H1 (cell line): Measurements from ENCODE around the gene VSIG10L2. TPM values are rescaled to one million over a fixed set of nuclear protein-coding genes. Genes with fewer than 3 reads are reported as not detected.

Source experiments
- CTCF ChIA-PET: fragments of 300-600 bp; sonication (Branson Sonifier 250); formaldehyde crosslinking; loops from one replicate; lab custom pipeline; 2021; ENCODE audit not compliant: partially characterized antibody; lab: Charles Lee
- POLR2A ChIA-PET: fragments of 300-600 bp; sonication (Branson Sonifier 250); formaldehyde crosslinking; loops from one replicate; lab custom pipeline; 2021; ENCODE audit warnings: inconsistent platforms; ENCODE audit not compliant: partially characterized antibody; lab: Charles Lee
- DNase-seq, 2 experiments: peaks; one replicate each; pipeline versions ENCODE4 v3.0.0 to v3.0.0-alpha.2; 2010 to 2022; ENCODE audit warnings: low spot score in 2 of 2, low read depth in 1 of 2, mixed read lengths in 1 of 2
- FAIRE-seq: peaks from 2 replicates; lab custom pipeline; 2011; peaks lifted over from hg19 to GRCh38; lab: Jason Lieb, UNC
- H2AFZ ChIP-seq: 2 replicates; pipeline ENCODE4 v1.8.1; 2012; ENCODE audit warnings: low read length, inconsistent platforms
- H2AK5ac ChIP-seq: 2 replicates; pipeline ENCODE4 v1.6.1; 2013; ENCODE audit warnings: low read depth, low read length
- H2BK120ac ChIP-seq: replicated peaks from 2 replicates; pipeline ENCODE3; 2013; ENCODE audit warnings: low read depth, low read length, inconsistent platforms
- H2BK12ac ChIP-seq: 2 replicates; pipeline ENCODE4 v1.6.1; 2013; ENCODE audit warnings: low read depth, low read length
- H2BK15ac ChIP-seq: 2 replicates; pipeline ENCODE4 v1.6.1; 2013; ENCODE audit warnings: low read length
- H2BK20ac ChIP-seq: 2 replicates; pipeline ENCODE4 v1.6.1; 2013; ENCODE audit warnings: low read length
- H2BK5ac ChIP-seq: 2 replicates; pipeline ENCODE4 v1.6.1; 2013; ENCODE audit warnings: low read depth, low read length
- H3K14ac ChIP-seq: 2 replicates; pipeline ENCODE4 v1.6.1; 2013; ENCODE audit warnings: inconsistent platforms; ENCODE audit not compliant: insufficient read length
- H3K18ac ChIP-seq: 2 replicates; pipeline ENCODE4 v1.6.1; 2013; ENCODE audit warnings: low read length; ENCODE audit errors: extremely low read depth
- H3K23ac ChIP-seq: 2 replicates; pipeline ENCODE4 v1.6.1; 2013; ENCODE audit warnings: inconsistent platforms; ENCODE audit not compliant: insufficient read length
- H3K23me2 ChIP-seq: 2 replicates; pipeline ENCODE4 v1.6.1; 2013; ENCODE audit warnings: low read depth, low read length
- H3K27ac ChIP-seq: 2 replicates; pipeline ENCODE4 v1.6.1; 2011; ENCODE audit warnings: low read depth, low read length, inconsistent platforms
- H3K27me3 ChIP-seq, 4 experiments: replicated peaks in 1 of 4; 1 replicate in 1 of 4; 2 replicates in 3 of 4; pipeline versions ENCODE4 v1.6.1 to v1.8.1; 2011 to 2013; ENCODE audit warnings: low read length in 3 of 4, mild to moderate bottlenecking in 3 of 4, inconsistent platforms in 2 of 4, mixed read lengths in 2 of 4, moderate library complexity in 1 of 4; ENCODE audit not compliant: control insufficient read depth in 3 of 4, insufficient read depth in 3 of 4; ENCODE audit errors: extremely low read depth in 1 of 4
- H3K36me3 ChIP-seq, 4 experiments: 2 replicates each; pipeline versions ENCODE4 v1.6.1 to v1.8.1; 2011 to 2013; ENCODE audit warnings: mild to moderate bottlenecking in 4 of 4, low read length in 3 of 4, moderate library complexity in 2 of 4, control low read depth in 1 of 4, inconsistent platforms in 1 of 4; ENCODE audit not compliant: insufficient read depth in 4 of 4, control insufficient read depth in 2 of 4
- H3K4ac ChIP-seq: replicated peaks from 2 replicates; pipeline ENCODE3; 2013; ENCODE audit warnings: low read length, low read depth, mixed read lengths, inconsistent platforms; ENCODE audit not compliant: insufficient read length
- H3K4me1 ChIP-seq, 4 experiments: replicated peaks in 1 of 4; 1 replicate in 1 of 4; 2 replicates in 3 of 4; pipeline versions ENCODE4 v1.6.1 to v1.8.1; 2011 to 2013; ENCODE audit warnings: low read length in 3 of 4, inconsistent platforms in 2 of 4, mixed read lengths in 1 of 4; ENCODE audit not compliant: insufficient read depth in 4 of 4, control insufficient read depth in 3 of 4
- H3K4me2 ChIP-seq, 2 experiments: 2 replicates each; pipeline versions ENCODE4 v1.6.1 to v1.8.1; 2011 to 2013; ENCODE audit warnings: low read depth in 2 of 2, low read length in 2 of 2, control low read depth in 1 of 2, inconsistent platforms in 1 of 2, mild to moderate bottlenecking in 1 of 2; ENCODE audit not compliant: insufficient read depth in 1 of 2
- H3K4me3 ChIP-seq, 4 experiments: fragments of 200-600, 300-600 bp in 1 of 4; sonication (generic), shearing (Covaris generic), sonication (Bioruptor Twin) in 1 of 4; 2 replicates each; pipeline versions ENCODE4 v1.5.1 to v1.8.1; 2011 to 2016; ENCODE audit warnings: low read length in 4 of 4, low read depth in 3 of 4, control low read depth in 2 of 4, inconsistent platforms in 2 of 4, mild to moderate bottlenecking in 2 of 4, mixed read lengths in 1 of 4, moderate library complexity in 1 of 4; ENCODE audit not compliant: insufficient read depth in 2 of 4; ENCODE audit errors: extremely low read depth in 1 of 4
- H3K56ac ChIP-seq: replicated peaks from 2 replicates; pipeline ENCODE3; 2013; ENCODE audit warnings: low read depth, mild to moderate bottlenecking, mixed read lengths, low read length, inconsistent platforms; ENCODE audit not compliant: insufficient read length
- H3K79me1 ChIP-seq: 2 replicates; pipeline ENCODE4 v1.6.1; 2013; ENCODE audit warnings: low read depth, low read length, control low read depth
- H3K79me2 ChIP-seq, 2 experiments: 2 replicates each; pipeline versions ENCODE4 v1.6.1 to v1.8.1; 2012 to 2013; ENCODE audit warnings: low read length in 2 of 2, mild to moderate bottlenecking in 2 of 2, inconsistent platforms in 1 of 2; ENCODE audit not compliant: insufficient read depth in 2 of 2, control insufficient read depth in 1 of 2
- H3K9ac ChIP-seq, 4 experiments: replicated peaks in 1 of 4; 1 replicate in 1 of 4; 2 replicates in 3 of 4; pipeline versions ENCODE4 v1.6.1 to v1.8.1; 2011 to 2013; ENCODE audit warnings: low read depth in 3 of 4, low read length in 3 of 4, control low read depth in 2 of 4, mild to moderate bottlenecking in 2 of 4, moderate library complexity in 2 of 4, inconsistent platforms in 1 of 4; ENCODE audit errors: extremely low read depth in 1 of 4
- H3K9me3 ChIP-seq, 2 experiments: 2 replicates each; pipeline versions ENCODE4 v1.6.1 to v1.8.1; 2012 to 2013; ENCODE audit warnings: mild to moderate bottlenecking in 2 of 2, moderate library complexity in 2 of 2, control low read depth in 1 of 2, inconsistent platforms in 1 of 2, low read depth in 1 of 2, low read length in 1 of 2, mixed read lengths in 1 of 2; ENCODE audit not compliant: insufficient read depth in 2 of 2
- H4K20me1 ChIP-seq, 2 experiments: replicated peaks in 1 of 2; 2 replicates each; pipeline versions ENCODE3 to v1.8.1; 2011 to 2013; ENCODE audit warnings: inconsistent platforms in 2 of 2, low read length in 2 of 2, mild to moderate bottlenecking in 1 of 2; ENCODE audit not compliant: insufficient read depth in 2 of 2, control insufficient read depth in 1 of 2
- H4K5ac ChIP-seq: 2 replicates; pipeline ENCODE4 v1.6.1; 2013; ENCODE audit warnings: low read length, low read depth, mixed read lengths, inconsistent platforms; ENCODE audit not compliant: insufficient read length
- H4K8ac ChIP-seq: 2 replicates; pipeline ENCODE4 v1.8.0; 2013; ENCODE audit warnings: mild to moderate bottlenecking, moderate library complexity, low read length, inconsistent platforms; ENCODE audit not compliant: insufficient read depth; ENCODE audit errors: extremely low read depth
- H4K91ac ChIP-seq: replicated peaks from 2 replicates; pipeline ENCODE3; 2013; ENCODE audit warnings: low read length, mixed read lengths, inconsistent platforms; ENCODE audit not compliant: insufficient read length
- RFX5 ChIP-seq: IDR thresholded peaks from 2 replicates; pipeline ENCODE4 v1.6.1; 2011; ENCODE audit warnings: low read depth, low read length, improper control_type of control experiment, borderline replicate concordance
- RXRA ChIP-seq: IDR thresholded peaks from 2 replicates; pipeline ENCODE4 v1.6.1; 2011; ENCODE audit warnings: low read depth, mild to moderate bottlenecking, low read length, moderate library complexity; ENCODE audit not compliant: insufficient read depth
- WGBS, 2 experiments: shearing (Covaris generic) in 1 of 2; methylation state at CpG; one replicate each; pipeline versions ENCODE4 v1.1.6 to v1.1.7; 2013 to 2015; ENCODE audit warnings: low lambda C conversion rate in 2 of 2, mixed read lengths in 2 of 2, inconsistent platforms in 1 of 2, low coverage in 1 of 2, missing lambda C conversion rate in 1 of 2; ENCODE audit not compliant: insufficient replicate concordance in 2 of 2, insufficient coverage in 1 of 2, insufficient read length in 1 of 2; ENCODE audit errors: extremely low coverage in 1 of 2, missing lambda C conversion rate in 1 of 2; 5-methylcytosine and 5-hydroxymethylcytosine counted together
- polyA plus RNA-seq, 7 experiments: library from polyadenylated mRNA; depleted of rRNA in 3 of 7; stranded (reverse) in 5 of 7; unstranded in 2 of 7; fragments of >200 nt in 5 of 7; fragments of 200-250 nt in 2 of 7; gene quantifications; 1 replicate in 5 of 7; 2 replicates in 1 of 7; 4 replicates in 1 of 7; pipeline versions ENCODE4 v1.2.1 to v1.2.3, GENCODE V29; 2011 to 2013; ENCODE audit warnings: missing spikeins in 2 of 7, mixed read lengths in 2 of 7
- total RNA-seq: library from RNA; stranded (reverse); fragmentation: NEBNext Ultra II Directional; extraction: Animal tissue kit (Norgen Biotek cat#: 25700); gene quantifications from 2 replicates; pipeline ENCODE4 v1.2.1, GENCODE V29; 2021

VSIG10L2 gene
- total and polyA plus RNA-seq, 2 of the 8 experiments (the other 6 are each of a cell fraction or from before 2014, with no cell fraction given) = not detected

GRCh38 chr11:125948278-125949051, 2.6 kb downstream of the VSIG10L2 start:
- Histone ChIP-seq H3K79me2 (no peaks in the 10 kb centered on the region), H3K56ac (no peak overlapping the region), H3K27ac (no peak overlapping the region), H3K27me3 (no peaks in the 10 kb centered on the region), H3K4ac (no peak overlapping the region), H4K5ac (no peak overlapping the region), H3K4me2 (no peak overlapping the region), H4K91ac (no peak overlapping the region), H2BK15ac (no peak overlapping the region), H2BK5ac (no peak overlapping the region), H4K8ac (no peak overlapping the region; the same call in 1 of the 2 replicates), H2AFZ (no peak overlapping the region), H4K20me1 (no peaks in the 10 kb centered on the region), H3K79me1 (no peaks in the 10 kb centered on the region), H3K18ac (no peak overlapping the region), H3K14ac (no peak overlapping the region), H3K23ac (no peak overlapping the region), H2AK5ac (no peak overlapping the region), H2BK20ac (no peak overlapping the region), H2BK12ac (no peak overlapping the region), H2BK120ac (no peak overlapping the region), H3K23me2 (no peaks in the 10 kb centered on the region), H3K9ac (no peak overlapping the region), H3K4me3 (no peak overlapping the region), H3K36me3 (no peaks in the 10 kb centered on the region), H3K4me1 (peaks cover 0 to 2% (median 0%) of the 10 kb centered on the region in 4 experiments; a peak in 3 of 7 replicates), H3K9me3 (no peaks in the 10 kb centered on the region)
- DNase-seq (peak in 1 of 2 experiments; percentile 38), FAIRE-seq (no peak)
- ChIA-PET CTCF (interaction anchor here (0.6 to 2.9 kb wide), 3 partner anchors 7 to 247 kb away, joined by 3 to 17 read pairs (median 6); no protein-coding TSS in a partner anchor), POLR2A (interaction anchor here (0.6 to 0.9 kb wide), 2 partner anchors 8 to 42 kb away, joined by 3 read pairs; no protein-coding TSS in a partner anchor)
- WGBS, 2 experiments = 88% methylated on average over 21 of the region's 23 CpGs; no CpG with 5 or more reads in 1 of the 2 experiments
- TF ChIP-seq RXRA = no peak
- no peak for TF ChIP-seq RFX5
